CD4-positive, alpha-beta T cell treated with Interferon gamma for 1 hour (primary cell): ENCODE results near the gene UBE2V1.
"Not testable (repeated sequence)": the region's sequence is repeated elsewhere in the genome, so short reads cannot be mapped to it uniquely, and the experiment has no call there.

ENCODE experiments used
- DNase-seq: peaks from one replicate; pipeline ENCODE4 v3.0.0-alpha.2; 2020

Gene UBE2V1

GRCh38 chr20:50113420-50114224 lies 672 bp upstream of the UBE2V1 start:
- DNase-seq: no peak

- no peak for DNase-seq
Measured at GRCh38 chr20:50111829-50112495, 988 bp downstream of the UBE2V1 start.

DNA sequence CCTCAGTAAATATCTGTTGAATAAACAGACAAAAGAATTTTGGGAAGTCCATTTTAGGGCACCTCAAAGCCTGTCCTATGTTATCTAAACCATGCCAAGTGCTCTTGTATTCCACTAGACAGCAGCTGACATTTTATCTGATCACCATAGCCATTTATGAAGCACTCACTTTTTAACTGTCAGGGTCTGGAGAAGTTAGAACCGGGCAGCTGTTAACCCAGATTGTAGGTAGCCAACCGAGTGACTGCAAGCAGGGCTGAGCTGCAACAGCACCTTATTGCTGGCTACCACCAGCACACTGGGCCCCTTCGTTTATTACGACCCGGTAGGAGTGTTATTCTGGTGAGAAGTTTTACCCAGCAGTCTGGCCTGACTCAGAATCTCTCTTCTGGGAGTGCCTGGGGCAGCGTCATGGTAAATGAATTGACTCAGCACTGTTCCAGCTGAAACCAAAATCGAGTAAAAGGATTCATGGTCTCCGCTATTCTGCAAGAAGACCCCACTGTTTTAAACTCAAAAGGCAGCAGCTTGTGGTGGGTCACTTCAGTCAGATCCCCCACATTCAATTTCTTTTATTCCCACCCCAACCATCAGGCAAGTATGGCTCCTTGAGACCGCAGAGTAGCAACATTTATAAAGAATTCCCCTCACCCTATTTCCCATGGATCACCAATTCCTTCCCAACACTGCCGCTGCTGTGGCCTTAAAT lies 1.7 kb downstream of the UBE2V1 start:
- no peak for DNase-seq

GRCh38 chr20:50110141-50111047 lies 2.6 kb downstream of the UBE2V1 start:
- peak; percentile 60 for DNase-seq

GRCh38 chr20:50108556-50109235 lies 4.3 kb downstream of the UBE2V1 start:
- no peak for DNase-seq

- DNase-seq: no peak
Measured at GRCh38 chr20:50107796-50108331, 5.1 kb downstream of the UBE2V1 start.

DNA sequence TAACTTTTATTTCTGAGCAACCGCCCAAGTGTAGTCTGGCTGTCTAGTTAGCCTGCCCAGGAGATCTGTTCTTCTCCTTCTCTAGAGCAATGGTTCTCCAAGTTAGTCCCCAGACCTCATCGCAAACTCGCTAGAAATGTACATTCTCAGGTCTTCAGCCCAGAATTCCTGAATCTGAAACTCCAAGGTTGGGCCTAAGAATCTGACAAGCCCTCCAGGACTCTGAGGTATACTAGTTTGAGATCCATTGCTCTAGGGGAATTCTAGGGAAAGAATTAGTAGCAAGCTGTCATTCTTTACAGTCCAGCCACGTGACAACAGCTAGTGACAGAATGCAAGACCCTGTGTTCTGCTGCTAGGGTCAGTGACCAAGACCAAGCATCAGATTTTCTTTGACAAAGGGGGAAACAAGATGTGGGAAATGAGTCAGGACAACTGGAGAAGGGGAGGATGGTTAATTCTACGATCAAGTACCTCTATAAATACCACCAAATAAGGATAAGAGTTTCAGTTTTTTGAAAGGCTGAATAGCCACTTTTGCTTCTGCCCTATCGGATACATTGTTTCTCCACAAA lies 5.8 kb downstream of the UBE2V1 start:
- DNase-seq: no peak

- DNase-seq: not testable (repeated sequence)
Measured at GRCh38 chr20:50106669-50107068, 6.3 kb downstream of the UBE2V1 start.

- DNase-seq: not testable (repeated sequence)
Measured at GRCh38 chr20:50103464-50104107, 9.4 kb downstream of the UBE2V1 start.

GRCh38 chr20:50102551-50102950 lies 10.4 kb downstream of the UBE2V1 start:
- DNase-seq: not testable (repeated sequence)

GRCh38 chr20:50101887-50102286 lies 11.1 kb downstream of the UBE2V1 start:
- DNase-seq: no peak

- no peak for DNase-seq
Measured at GRCh38 chr20:50101281-50101680, 11.7 kb downstream of the UBE2V1 start.

DNA sequence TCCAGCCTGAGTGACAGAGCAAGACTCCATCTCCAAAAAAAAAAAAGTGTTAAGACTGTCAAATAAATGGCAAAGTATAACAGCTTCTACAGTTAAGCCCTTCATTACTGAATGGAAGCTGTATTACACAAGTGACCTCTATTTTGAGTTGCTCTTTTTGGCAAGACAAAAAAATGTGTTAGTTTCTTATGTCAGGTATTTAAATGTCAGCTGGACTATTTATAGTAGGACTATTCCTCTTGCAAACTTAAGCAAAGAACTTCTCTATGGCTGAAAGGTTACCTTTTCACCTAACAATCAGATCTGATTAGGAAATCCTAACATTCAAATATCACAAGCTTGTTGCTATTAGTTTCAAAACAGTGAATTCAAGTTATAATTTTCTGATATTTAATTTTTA lies 12.4 kb downstream of the UBE2V1 start:
- DNase-seq: no peak

DNA sequence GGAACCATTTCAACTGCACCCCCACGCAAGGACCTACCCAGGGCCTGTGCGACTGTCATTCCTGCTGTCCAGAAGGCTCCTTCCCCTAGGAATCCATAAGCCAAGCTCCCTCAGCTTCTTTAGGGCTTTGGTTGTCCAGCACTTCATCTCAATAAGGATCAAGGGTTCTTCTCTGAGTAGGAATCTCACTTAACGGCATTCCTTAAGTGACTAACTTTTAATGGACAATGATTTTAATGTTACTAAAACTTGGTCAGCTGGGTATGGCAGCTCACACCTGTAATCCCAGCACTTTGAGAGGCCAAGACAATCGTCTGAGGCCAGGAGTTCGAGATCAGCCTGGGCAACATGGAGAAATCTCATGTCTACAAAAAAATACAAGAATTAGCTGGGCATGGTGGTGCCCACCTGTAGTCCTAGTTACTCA lies 13.4 kb downstream of the UBE2V1 start:
- no peak for DNase-seq

DNA sequence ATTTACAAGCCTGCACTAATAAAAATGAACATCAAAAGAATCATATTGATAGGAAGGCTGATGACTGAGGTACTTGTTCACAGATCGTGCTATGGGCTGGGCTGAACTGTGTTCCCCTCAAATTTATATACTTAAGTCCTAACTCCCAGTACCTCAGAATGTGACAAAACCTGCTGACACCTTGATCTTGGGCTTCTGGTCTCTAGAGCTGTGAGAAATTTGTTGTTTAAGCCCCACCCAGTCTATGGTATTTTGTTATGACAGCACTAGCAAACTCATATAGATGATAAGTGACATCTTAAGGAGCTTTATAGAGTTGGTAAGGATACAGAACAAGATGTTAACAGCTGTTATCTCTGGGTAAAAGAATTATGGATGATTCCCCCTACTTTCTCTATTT lies 13.8 kb downstream of the UBE2V1 start:
- no peak for DNase-seq

DNA sequence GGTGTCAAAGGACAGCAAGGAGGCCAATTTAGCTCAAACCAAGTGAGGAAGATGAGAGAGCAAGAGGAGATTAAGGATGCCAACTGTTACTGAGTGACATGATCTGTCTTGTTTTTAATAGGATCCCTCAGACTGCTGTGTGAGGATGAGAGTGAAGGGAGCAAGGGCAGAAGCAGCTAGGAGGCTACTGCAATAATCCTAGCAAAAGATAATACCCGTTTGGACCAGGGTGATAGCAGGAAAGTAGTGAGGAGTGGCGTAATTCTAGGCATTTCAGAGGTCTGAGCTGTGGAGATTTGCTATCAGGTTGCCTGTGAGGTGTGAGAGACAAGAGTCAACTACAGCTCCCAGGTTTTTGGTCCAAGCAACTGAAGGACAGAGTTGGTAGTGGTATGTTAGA lies 14.7 kb downstream of the UBE2V1 start:
- no peak for DNase-seq

GRCh38 chr20:50097843-50098242 lies 15.1 kb downstream of the UBE2V1 start:
- no peak for DNase-seq

DNA sequence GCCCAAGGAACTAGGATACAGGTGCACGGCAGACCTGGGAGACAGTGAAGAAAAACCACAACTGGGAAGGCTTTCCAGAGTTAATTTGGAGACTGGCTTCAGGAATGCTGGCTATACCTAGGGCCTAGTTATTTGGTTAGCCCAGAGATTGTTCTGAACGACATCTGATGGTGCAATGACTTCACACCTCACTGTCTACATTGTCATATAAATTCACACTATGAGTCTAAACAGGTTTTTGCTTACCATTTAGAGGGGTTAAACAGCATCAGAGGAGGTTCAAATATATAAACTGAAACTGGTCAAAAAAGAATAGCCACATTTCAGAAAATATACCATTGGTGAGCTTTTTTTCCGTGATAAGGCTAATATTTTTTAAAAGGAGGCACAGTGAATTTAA lies 16.7 kb downstream of the UBE2V1 start:
- DNase-seq: no peak

- DNase-seq: no peak
Measured at GRCh38 chr20:50095476-50096078, 17.4 kb downstream of the UBE2V1 start.

- DNase-seq: no peak
Measured at GRCh38 chr20:50094522-50094921, 18.4 kb downstream of the UBE2V1 start.
